CD4-positive, CD25-positive, alpha-beta regulatory T cell (primary cell): ENCODE results near the gene UBL3. TPM values are rescaled to one million over a fixed set of nuclear protein-coding genes. Genes with fewer than 3 reads are reported as not detected.

Experiments
- ATAC-seq, 2 donors: fragments of 150-1000 bp; cut with Tn5 transposase; one replicate each; pipeline ENCODE4 v1.10.0; 2021; ENCODE audit warnings: low read depth in 2 of 2, moderate number of reproducible peaks in 2 of 2, moderate library complexity in 1 of 2
- DNase-seq, 3 donors: peaks; one replicate each; pipeline versions ENCODE4 v3.0.0 to v3.0.0-alpha.2; 2012 to 2022; ENCODE audit warnings: mixed read lengths in 1 of 3
- H3K27ac ChIP-seq: one replicate; pipeline ENCODE4 v1.7.0; 2013; ENCODE audit warnings: mild to moderate bottlenecking, low read length; ENCODE audit not compliant: insufficient read depth, poor library complexity, severe bottlenecking
- H3K27me3 ChIP-seq: one replicate; pipeline ENCODE4 v1.7.0; 2013; ENCODE audit warnings: low read length; ENCODE audit not compliant: control insufficient read depth, insufficient read depth
- H3K36me3 ChIP-seq: one replicate; pipeline ENCODE4 v1.7.0; 2013; ENCODE audit warnings: mild to moderate bottlenecking, low read length, moderate library complexity; ENCODE audit not compliant: control insufficient read depth, insufficient read depth
- H3K4me1 ChIP-seq: 2 replicates; pipeline ENCODE4 v1.7.0; 2013; ENCODE audit warnings: mild to moderate bottlenecking, low read length; ENCODE audit not compliant: insufficient read depth, control insufficient read depth, poor library complexity, severe bottlenecking
- H3K4me3 ChIP-seq: one replicate; pipeline ENCODE4 v1.7.0; 2013; ENCODE audit warnings: low read depth, mild to moderate bottlenecking, low read length, moderate library complexity
- H3K9me3 ChIP-seq, 2 experiments: 1 replicate in 1 of 2; 2 replicates in 1 of 2; pipeline ENCODE4 v1.7.0; 2013; ENCODE audit warnings: low read length in 2 of 2, mild to moderate bottlenecking in 1 of 2, moderate library complexity in 1 of 2; ENCODE audit not compliant: control insufficient read depth in 2 of 2
- H3K27ac Mint-ChIP-seq, 3 donors: one replicate each; pipeline ENCODE4 v1.8.0; 2020 to 2022; ENCODE audit warnings: mild to moderate bottlenecking in 3 of 3, mixed read lengths in 3 of 3, moderate library complexity in 2 of 3
- H3K27me3 Mint-ChIP-seq: one replicate; pipeline ENCODE4 v1.8.0; 2022; ENCODE audit warnings: mild to moderate bottlenecking, mixed read lengths
- H3K36me3 Mint-ChIP-seq: one replicate; pipeline ENCODE4 v1.8.0; 2020; ENCODE audit warnings: mixed read lengths
- H3K4me1 Mint-ChIP-seq, 4 donors: one replicate each; pipeline ENCODE4 v1.8.0; 2020 to 2022; ENCODE audit warnings: mixed read lengths in 4 of 4, mild to moderate bottlenecking in 1 of 4
- H3K4me3 Mint-ChIP-seq, 4 donors: one replicate each; pipeline ENCODE4 v1.8.0; 2020 to 2022; ENCODE audit warnings: mild to moderate bottlenecking in 4 of 4, mixed read lengths in 4 of 4, moderate library complexity in 3 of 4
- H3K9me3 Mint-ChIP-seq, 7 donors: one replicate each; pipeline ENCODE4 v1.8.0; 2020 to 2022; ENCODE audit warnings: mixed read lengths in 7 of 7, mild to moderate bottlenecking in 3 of 7, moderate library complexity in 2 of 7
- polyA plus RNA-seq, 4 donors: library from polyadenylated mRNA; unstranded; fragments of 300-500 nt; fragmentation: Illumina TruSeq; gene quantifications; one replicate each; pipeline ENCODE4 v1.2.3, GENCODE V29; 2021
- total RNA-seq: library from RNA; stranded (reverse); gene quantifications from one replicate; pipeline ENCODE4 v1.2.3, GENCODE V29; 2022

The UBL3 gene
- total and polyA plus RNA-seq, 5 donors from 2014 or later, result 64.6 to 85.0 (median 71.4) TPM

- H3K27ac Mint-ChIP-seq, result no peak overlapping the region
- H3K4me3 Mint-ChIP-seq, result no peak overlapping the region
Measured at GRCh38 chr13:29877456-29878078, 27.1 kb upstream of the UBL3 start.

DNA sequence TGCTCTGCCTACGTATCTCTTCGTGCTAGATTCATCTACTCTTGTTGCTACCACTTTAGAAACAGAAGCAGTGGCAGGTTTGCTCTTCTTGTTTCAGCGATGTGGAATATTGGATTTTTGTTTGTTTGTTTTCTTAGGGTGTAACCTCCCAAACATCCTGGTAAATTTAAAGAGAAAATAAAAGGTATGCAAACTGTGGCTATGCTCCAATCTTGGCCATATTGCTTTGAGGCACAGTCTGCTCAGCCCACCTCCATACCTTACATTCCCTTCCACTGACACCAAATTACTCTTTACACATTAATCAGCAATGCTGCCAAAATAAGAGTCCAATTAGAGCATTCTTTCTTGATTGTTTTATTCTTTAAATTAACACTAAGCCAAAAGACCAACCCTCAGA, 25.2 kb upstream of the UBL3 start:
- Histone ChIP-seq H3K9me3 (no peaks in the 10 kb centered on the region), H3K27me3 (peaks cover 33% of the 10 kb centered on the region), H3K27ac (no peak overlapping the region), H3K36me3 (no peaks in the 10 kb centered on the region), H3K4me3 (no peak overlapping the region), H3K4me1 (no peaks in the 10 kb centered on the region)
- no peaks in the 10 kb centered on the region for H3K4me1 Mint-ChIP-seq
- H3K27me3 Mint-ChIP-seq, result peaks cover 80% of the 10 kb centered on the region
- DNase-seq, result no peak
- ATAC-seq, result no peak
- peaks cover 0 to 3% (median 0%) of the 10 kb centered on the region in 7 donors for H3K9me3 Mint-ChIP-seq
- H3K27ac Mint-ChIP-seq, result no peak overlapping the region
- no peak overlapping the region for H3K4me3 Mint-ChIP-seq
- no peaks in the 10 kb centered on the region for H3K36me3 Mint-ChIP-seq

More at GRCh38 chr13:29877456-29878078, 27.1 kb upstream of the UBL3 start:
- no peaks in the 10 kb centered on the region for H3K4me1 Mint-ChIP-seq
- Histone ChIP-seq H3K9me3 (no peaks in the 10 kb centered on the region), H3K4me3 (no peak overlapping the region), H3K4me1 (no peaks in the 10 kb centered on the region), H3K27ac (no peak overlapping the region), H3K36me3 (no peaks in the 10 kb centered on the region), H3K27me3 (peaks cover 25% of the 10 kb centered on the region)
- H3K36me3 Mint-ChIP-seq, result no peaks in the 10 kb centered on the region
- peaks cover 78% of the 10 kb centered on the region for H3K27me3 Mint-ChIP-seq
- H3K9me3 Mint-ChIP-seq, result peaks cover 0 to 3% (median 0%) of the 10 kb centered on the region in 7 donors
- ATAC-seq (no peak), DNase-seq (no peak)

GRCh38 chr13:29868581-29868980, 18.2 kb upstream of the UBL3 start:
- no peak for DNase-seq
- peaks cover 0 to 1% (median 0%) of the 10 kb centered on the region in 7 donors for H3K9me3 Mint-ChIP-seq
- no peak overlapping the region for H3K27ac Mint-ChIP-seq
- H3K36me3 Mint-ChIP-seq, result no peaks in the 10 kb centered on the region
- no peak overlapping the region for H3K4me3 ChIP-seq
- no peak overlapping the region for H3K27ac ChIP-seq
- H3K36me3 ChIP-seq, result no peaks in the 10 kb centered on the region
- peaks cover 11% of the 10 kb centered on the region for H3K27me3 ChIP-seq
- no peaks in the 10 kb centered on the region for H3K4me1 ChIP-seq
- H3K27me3 Mint-ChIP-seq, result peaks cover 40% of the 10 kb centered on the region
- ATAC-seq, result no peak
- no peak overlapping the region for H3K4me3 Mint-ChIP-seq
- no peaks in the 10 kb centered on the region for H3K4me1 Mint-ChIP-seq
- no peaks in the 10 kb centered on the region for H3K9me3 ChIP-seq

DNA sequence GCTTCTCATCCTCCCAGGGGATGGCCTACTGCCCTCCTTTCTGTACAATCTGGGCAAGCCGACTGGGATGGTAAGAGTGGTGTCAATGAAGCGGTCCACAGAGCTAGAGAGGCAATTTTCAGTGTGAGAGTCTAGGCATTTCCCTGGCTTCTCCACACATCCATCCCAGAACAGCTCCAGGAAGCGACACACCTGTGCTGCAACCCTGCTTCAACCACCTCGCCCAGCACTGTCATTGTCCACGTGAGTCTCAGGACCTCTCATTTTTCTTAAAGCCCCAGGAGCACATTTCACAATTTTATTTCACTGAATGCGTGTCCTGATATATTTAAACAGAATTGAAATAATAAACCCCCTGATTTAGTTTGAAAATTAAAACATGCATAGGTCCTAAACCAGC, 15.5 kb upstream of the UBL3 start:
- H3K9me3 Mint-ChIP-seq, result no peaks in the 10 kb centered on the region
- no peaks in the 10 kb centered on the region for H3K36me3 Mint-ChIP-seq
- Histone ChIP-seq H3K4me3 (no peak overlapping the region), H3K36me3 (no peaks in the 10 kb centered on the region), H3K9me3 (no peaks in the 10 kb centered on the region), H3K4me1 (no peaks in the 10 kb centered on the region), H3K27me3 (peaks cover 2% of the 10 kb centered on the region), H3K27ac (no peak overlapping the region)
- H3K27me3 Mint-ChIP-seq, result peaks cover 21% of the 10 kb centered on the region
- ATAC-seq (no peak), DNase-seq (no peak)
- no peaks in the 10 kb centered on the region for H3K4me1 Mint-ChIP-seq
- H3K4me3 Mint-ChIP-seq, result peak overlapping the region in 1 of 4 donors; percentile 74
- H3K27ac Mint-ChIP-seq, result no peak overlapping the region

- ATAC-seq (no peak), DNase-seq (no peak)
- H3K9me3 Mint-ChIP-seq, result no peaks in the 10 kb centered on the region
- no peaks in the 10 kb centered on the region for H3K4me1 ChIP-seq
- H3K4me1 Mint-ChIP-seq, result peaks cover 0 to 10% (median 3%) of the 10 kb centered on the region in 4 donors
- no peaks in the 10 kb centered on the region for H3K27me3 ChIP-seq
- no peak overlapping the region for H3K27ac Mint-ChIP-seq
- H3K4me3 Mint-ChIP-seq, result no peak overlapping the region
- H3K36me3 Mint-ChIP-seq, result no peaks in the 10 kb centered on the region
- H3K4me3 ChIP-seq, result no peak overlapping the region
- no peak overlapping the region for H3K27ac ChIP-seq
- no peaks in the 10 kb centered on the region for H3K36me3 ChIP-seq
- peaks cover 8% of the 10 kb centered on the region for H3K27me3 Mint-ChIP-seq
- no peaks in the 10 kb centered on the region for H3K9me3 ChIP-seq
Measured at GRCh38 chr13:29861694-29862110, 11.3 kb upstream of the UBL3 start.

DNA sequence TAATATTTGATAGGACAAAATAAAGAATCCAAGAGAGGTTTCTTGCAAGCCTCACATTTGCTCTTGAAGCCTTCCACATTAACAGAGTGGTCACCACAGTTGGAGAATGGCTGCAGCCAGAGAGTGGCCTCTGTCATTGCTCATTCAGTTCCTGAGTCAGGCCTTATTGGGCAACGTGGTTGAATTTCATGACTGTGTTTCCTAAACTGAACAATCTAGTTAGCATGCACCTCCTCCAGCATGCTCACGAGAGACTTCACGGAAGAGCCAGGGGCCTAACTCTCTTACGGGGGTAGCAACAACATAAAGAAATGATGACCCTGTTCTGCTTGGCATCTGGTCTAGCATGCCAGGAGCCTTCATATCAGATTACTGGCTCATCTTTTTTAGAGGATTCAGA, 9.6 kb upstream of the UBL3 start:
- no peak overlapping the region for H3K27ac Mint-ChIP-seq
- Histone ChIP-seq H3K9me3 (no peaks in the 10 kb centered on the region), H3K36me3 (no peaks in the 10 kb centered on the region), H3K27ac (no peak overlapping the region), H3K27me3 (no peaks in the 10 kb centered on the region), H3K4me3 (no peak overlapping the region), H3K4me1 (no peaks in the 10 kb centered on the region)
- H3K9me3 Mint-ChIP-seq, result no peaks in the 10 kb centered on the region
- no peak for ATAC-seq
- no peaks in the 10 kb centered on the region for H3K36me3 Mint-ChIP-seq
- peaks cover 8 to 18% (median 13%) of the 10 kb centered on the region in 4 donors for H3K4me1 Mint-ChIP-seq
- no peaks in the 10 kb centered on the region for H3K27me3 Mint-ChIP-seq
- DNase-seq, result no peak
- H3K4me3 Mint-ChIP-seq, result no peak overlapping the region

DNA sequence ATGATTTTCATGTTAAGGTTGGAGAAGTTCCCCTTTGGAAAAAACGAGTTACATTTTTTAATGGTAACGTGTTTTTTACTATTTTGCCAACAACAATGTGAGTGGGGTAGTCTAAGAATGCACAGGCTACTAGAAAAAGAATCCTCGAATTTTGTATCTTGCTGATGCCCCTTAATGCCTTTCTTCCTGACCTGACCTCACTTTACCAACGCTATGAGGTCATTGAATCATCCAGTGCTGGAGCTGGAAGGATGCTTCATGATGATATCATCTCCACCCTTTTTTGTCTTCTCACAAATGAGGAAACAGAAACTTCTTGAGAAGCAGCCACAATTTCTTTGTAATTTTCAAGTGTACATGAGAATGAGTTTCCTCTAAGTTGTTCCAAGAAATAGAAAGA, 8.2 kb upstream of the UBL3 start:
- H3K36me3 Mint-ChIP-seq, result no peaks in the 10 kb centered on the region
- no peaks in the 10 kb centered on the region for H3K9me3 ChIP-seq
- no peaks in the 10 kb centered on the region for H3K9me3 Mint-ChIP-seq
- DNase-seq (peak in 1 of 3 donors; percentile 84), ATAC-seq (peak in 1 of 2 donors; percentile 48)
- H3K4me3 ChIP-seq, result no peak overlapping the region
- H3K4me3 Mint-ChIP-seq, result no peak overlapping the region
- H3K27me3 ChIP-seq, result no peaks in the 10 kb centered on the region
- no peak overlapping the region for H3K27ac ChIP-seq
- H3K4me1 ChIP-seq, result no peaks in the 10 kb centered on the region
- no peaks in the 10 kb centered on the region for H3K27me3 Mint-ChIP-seq
- no peak overlapping the region for H3K27ac Mint-ChIP-seq
- no peaks in the 10 kb centered on the region for H3K36me3 ChIP-seq
- peaks cover 10 to 23% (median 18%) of the 10 kb centered on the region in 4 donors for H3K4me1 Mint-ChIP-seq

- H3K4me3 Mint-ChIP-seq, result no peak overlapping the region
- no peak overlapping the region for H3K27ac Mint-ChIP-seq
- no peak for DNase-seq
- H3K27me3 ChIP-seq, result no peaks in the 10 kb centered on the region
- ATAC-seq, result no peak
- H3K27me3 Mint-ChIP-seq, result no peaks in the 10 kb centered on the region
- H3K36me3 Mint-ChIP-seq, result no peaks in the 10 kb centered on the region
- peaks cover 11 to 23% (median 18%) of the 10 kb centered on the region in 4 donors for H3K4me1 Mint-ChIP-seq
- H3K36me3 ChIP-seq, result no peaks in the 10 kb centered on the region
- H3K27ac ChIP-seq, result no peak overlapping the region
- H3K4me1 ChIP-seq, result no peaks in the 10 kb centered on the region
- H3K4me3 ChIP-seq, result no peak overlapping the region
- no peaks in the 10 kb centered on the region for H3K9me3 ChIP-seq
- no peaks in the 10 kb centered on the region for H3K9me3 Mint-ChIP-seq
Measured at GRCh38 chr13:29858231-29858630, 7.8 kb upstream of the UBL3 start.
